Measurements from ENCODE around the gene CDH8.

Gene CDH8

GRCh38 chr16:61654962-61655361 is 381.3 kb downstream of the CDH8 start:
- no peak for DNase-seq (ENCODE audit: low read depth in 2 of 3, low spot score in 1 of 3)

- no peak for DNase-seq (ENCODE audit: low read depth in 2 of 3, low spot score in 1 of 3)
Measured at GRCh38 chr16:61653544-61653943, 382.7 kb downstream of the CDH8 start.

DNA sequence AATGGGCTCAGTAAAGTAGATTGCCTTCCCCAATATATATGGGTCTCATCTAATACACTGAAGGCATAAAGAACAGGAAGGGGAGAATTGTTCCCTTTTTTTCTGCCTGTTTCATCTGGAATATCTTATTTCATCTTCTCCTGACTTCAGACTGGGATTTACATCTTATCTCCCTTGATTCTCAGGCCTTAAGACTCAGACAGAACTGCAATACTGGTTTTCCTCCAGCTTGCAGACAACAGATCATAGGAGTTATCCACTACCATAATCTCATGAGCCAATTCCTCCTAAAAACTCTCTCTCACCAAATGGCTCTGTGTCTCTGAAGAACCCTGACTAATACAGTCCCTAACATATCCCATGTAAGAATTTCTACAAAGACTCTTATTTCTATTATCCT is 390.7 kb downstream of the CDH8 start:
- no peak for DNase-seq (ENCODE audit: low read depth in 2 of 3, low spot score in 1 of 3)

- DNase-seq (ENCODE audit: low read depth in 2 of 3, low spot score in 1 of 3), result no peak
Measured at GRCh38 chr16:61644736-61645135, 391.5 kb downstream of the CDH8 start.

DNA sequence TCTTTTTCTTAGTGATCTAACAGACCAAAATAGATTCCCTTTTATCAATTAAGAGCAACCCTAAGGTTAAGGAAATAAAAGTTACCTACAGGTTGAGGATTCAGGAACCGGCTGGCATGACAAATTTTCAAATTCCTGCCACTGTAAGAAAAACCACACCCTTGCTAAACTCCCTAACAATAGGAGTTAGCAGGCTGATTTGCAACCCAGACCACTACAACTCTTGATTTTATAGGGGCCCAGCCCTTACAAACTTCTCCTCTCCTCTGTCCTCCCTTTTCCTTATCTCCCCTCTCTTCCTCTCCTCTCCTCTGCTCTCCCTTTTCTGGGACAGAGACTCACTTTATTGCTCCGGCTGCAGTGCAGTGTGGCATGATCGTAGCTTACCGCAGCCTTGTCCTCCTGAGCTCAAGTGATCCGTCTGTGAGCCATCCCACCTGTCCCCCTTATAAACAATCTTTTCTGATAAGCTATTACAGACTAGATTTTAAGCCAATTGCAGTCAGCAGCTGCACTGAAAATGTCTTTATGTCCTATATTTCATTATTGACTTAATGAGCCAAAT is 418.9 kb downstream of the CDH8 start:
- no peak for DNase-seq (ENCODE audit: low read depth in 2 of 3, low spot score in 1 of 3)

DNA sequence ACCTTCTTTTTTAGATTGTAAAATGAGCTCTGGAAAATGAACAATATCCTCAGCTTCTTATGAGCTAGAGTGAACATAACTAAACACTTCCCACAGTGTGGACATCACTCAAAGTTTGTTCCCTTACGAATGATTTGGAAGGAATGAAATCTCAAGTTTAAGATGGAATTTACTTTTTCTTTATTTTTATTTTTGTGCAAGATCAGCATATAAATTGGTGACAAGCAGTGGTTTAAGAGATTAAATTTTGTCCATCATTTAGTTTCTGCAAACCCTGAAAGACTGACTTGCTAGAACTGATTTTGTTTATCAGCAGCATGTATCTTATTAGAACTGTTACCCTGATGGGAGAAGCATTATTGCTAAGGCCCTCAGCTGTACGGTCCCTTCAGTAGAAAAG is 420.1 kb downstream of the CDH8 start:
- DNase-seq (ENCODE audit: low read depth in 2 of 3, low spot score in 1 of 3), result no peak

- DNase-seq (ENCODE audit: low read depth in 2 of 3, low spot score in 1 of 3), result no peak
Measured at GRCh38 chr16:61611847-61612491, 424.3 kb downstream of the CDH8 start.

DNA sequence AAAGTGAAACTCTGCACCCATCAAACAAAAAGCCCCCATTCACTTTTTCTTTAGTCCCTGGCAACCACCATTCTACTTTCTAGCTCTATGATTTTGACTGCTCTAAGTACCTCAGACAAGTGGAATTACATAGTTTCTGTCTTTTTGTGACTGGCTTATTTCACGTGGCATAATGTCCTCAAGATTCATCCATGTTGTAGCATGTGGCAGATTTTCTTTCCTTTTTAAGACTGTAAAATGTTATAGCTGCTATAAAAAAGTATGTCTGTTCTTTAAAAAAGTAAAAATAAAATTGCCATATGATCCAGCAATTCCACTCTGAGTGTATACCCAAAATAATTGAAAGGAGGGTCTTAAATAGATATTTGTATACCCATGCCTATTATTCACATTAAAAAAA is 429.7 kb downstream of the CDH8 start:
- DNase-seq (ENCODE audit: low read depth in 2 of 3, low spot score in 1 of 3), result no peak

All from stimulated activated CD4-positive, alpha-beta T cell treated with anti-CD3 and anti-CD28 coated beads, Interleukin-12 subunit alpha, Interleukin-12 subunit beta, amount 100 ng/mL, for 48 hours (primary cell).